T-cell (primary cell): ENCODE measurements around the gene CPSF4L. TPM values are rescaled to one million over a fixed set of nuclear protein-coding genes. Genes with fewer than 3 reads are reported as not detected.

ENCODE experiments used
- ATAC-seq, 4 experiments: fragments of 200-7000 bp in 3 of 4; fragments of 150-1000 bp in 1 of 4; cut with Tn5 transposase; replicated peaks in 1 of 4; 1 replicate in 3 of 4; 2 replicates in 1 of 4; pipeline ENCODE4 v1.10.0; 2021; ENCODE audit warnings: moderate library complexity in 3 of 4, mild to moderate bottlenecking in 2 of 4, moderate number of reproducible peaks in 1 of 4
- CTCF ChIA-PET, 2 donors: fragments of 300-600 bp; sonication (Branson Sonifier 250); formaldehyde crosslinking; loops; one replicate each; lab custom pipeline; 2022; ENCODE audit warnings: antibody characterized with exemption in 2 of 2; lab: Charles Lee
- POLR2A ChIA-PET, 2 donors: fragments of 300-600 bp; sonication (Branson Sonifier 250); formaldehyde crosslinking; loops; one replicate each; lab custom pipeline; 2022; ENCODE audit warnings: antibody characterized with exemption in 2 of 2; lab: Charles Lee
- DNase-seq, 35 experiments: peaks; one replicate each; pipeline versions ENCODE4 v3.0.0 to v3.0.0-alpha.2; 2013 to 2023
- H3K27ac ChIP-seq: one replicate; pipeline ENCODE4 v1.5.1; 2013; ENCODE audit warnings: low read length
- H3K27me3 ChIP-seq, 2 experiments: replicated peaks in 1 of 2; 1 replicate in 1 of 2; 2 replicates in 1 of 2; pipeline versions ENCODE4 v1.6.1 to v1.7.0; 2013; ENCODE audit warnings: low read length in 1 of 2, mixed read lengths in 1 of 2; ENCODE audit not compliant: control insufficient read depth in 2 of 2, insufficient read depth in 2 of 2; ENCODE audit errors: extremely low read depth in 1 of 2
- H3K36me3 ChIP-seq, 2 donors: 1 replicate in 1 of 2; 2 replicates in 1 of 2; pipeline versions ENCODE4 v1.6.1 to v1.7.0; 2013; ENCODE audit warnings: low read length in 1 of 2; ENCODE audit not compliant: control insufficient read depth in 2 of 2, insufficient read depth in 1 of 2; ENCODE audit errors: extremely low read depth in 1 of 2
- H3K4me1 ChIP-seq, 2 experiments: 1 replicate in 1 of 2; 2 replicates in 1 of 2; pipeline versions ENCODE4 v1.6.1 to v1.7.0; 2013; ENCODE audit warnings: low read length in 2 of 2, mixed read lengths in 1 of 2; ENCODE audit not compliant: insufficient read depth in 2 of 2, control insufficient read depth in 1 of 2; ENCODE audit errors: extremely low read depth in 1 of 2
- H3K4me3 ChIP-seq, 2 donors: 1 replicate in 1 of 2; 2 replicates in 1 of 2; pipeline versions ENCODE4 v1.5.1 to v1.7.0; 2013; ENCODE audit warnings: mild to moderate bottlenecking in 2 of 2, low read length in 1 of 2, moderate library complexity in 1 of 2; ENCODE audit not compliant: control insufficient read depth in 1 of 2; ENCODE audit errors: extremely low read depth in 1 of 2
- H3K9me3 ChIP-seq: 2 replicates; pipeline ENCODE4 v1.7.0; 2013
- H3K27ac Mint-ChIP-seq, 2 donors: one replicate each; pipeline ENCODE4 v1.8.0; 2020 to 2021; ENCODE audit warnings: mild to moderate bottlenecking in 2 of 2, mixed read lengths in 2 of 2
- H3K27me3 Mint-ChIP-seq, 2 donors: one replicate each; pipeline ENCODE4 v1.8.0; 2021 to 2022; ENCODE audit warnings: mixed read lengths in 2 of 2
- H3K36me3 Mint-ChIP-seq: one replicate; pipeline ENCODE4 v1.8.0; 2021; ENCODE audit warnings: mixed read lengths
- H3K4me1 Mint-ChIP-seq, 3 donors: one replicate each; pipeline ENCODE4 v1.8.0; 2020 to 2022; ENCODE audit warnings: mixed read lengths in 3 of 3, mild to moderate bottlenecking in 1 of 3
- H3K4me3 Mint-ChIP-seq, 3 donors: one replicate each; pipeline ENCODE4 v1.8.0; 2020 to 2022; ENCODE audit warnings: mild to moderate bottlenecking in 3 of 3, mixed read lengths in 3 of 3, moderate library complexity in 3 of 3
- H3K9me3 Mint-ChIP-seq, 3 donors: one replicate each; pipeline ENCODE4 v1.8.0; 2020 to 2022; ENCODE audit warnings: mixed read lengths in 3 of 3
- whole genome bisulfite sequencing: methylation state at CpG from one replicate; pipeline ENCODE4 v1.1.5; 2013; ENCODE audit warnings: missing lambda C conversion rate; ENCODE audit not compliant: insufficient coverage; 5-methylcytosine and 5-hydroxymethylcytosine counted together
- total RNA-seq, 35 experiments: library from RNA in 6 of 35; stranded (reverse) in 6 of 35; fragments of 120-200 nt in 1 of 35; gene quantifications; one replicate each; pipeline versions ENCODE4 v1.2.1 to v1.2.4 and lab custom pipeline; 2013 to 2026

The CPSF4L gene
- total RNA-seq, 5 donors from 2014 or later (not counting 1 experiment from before 2014, with no cell fraction given), result not detected

DNA sequence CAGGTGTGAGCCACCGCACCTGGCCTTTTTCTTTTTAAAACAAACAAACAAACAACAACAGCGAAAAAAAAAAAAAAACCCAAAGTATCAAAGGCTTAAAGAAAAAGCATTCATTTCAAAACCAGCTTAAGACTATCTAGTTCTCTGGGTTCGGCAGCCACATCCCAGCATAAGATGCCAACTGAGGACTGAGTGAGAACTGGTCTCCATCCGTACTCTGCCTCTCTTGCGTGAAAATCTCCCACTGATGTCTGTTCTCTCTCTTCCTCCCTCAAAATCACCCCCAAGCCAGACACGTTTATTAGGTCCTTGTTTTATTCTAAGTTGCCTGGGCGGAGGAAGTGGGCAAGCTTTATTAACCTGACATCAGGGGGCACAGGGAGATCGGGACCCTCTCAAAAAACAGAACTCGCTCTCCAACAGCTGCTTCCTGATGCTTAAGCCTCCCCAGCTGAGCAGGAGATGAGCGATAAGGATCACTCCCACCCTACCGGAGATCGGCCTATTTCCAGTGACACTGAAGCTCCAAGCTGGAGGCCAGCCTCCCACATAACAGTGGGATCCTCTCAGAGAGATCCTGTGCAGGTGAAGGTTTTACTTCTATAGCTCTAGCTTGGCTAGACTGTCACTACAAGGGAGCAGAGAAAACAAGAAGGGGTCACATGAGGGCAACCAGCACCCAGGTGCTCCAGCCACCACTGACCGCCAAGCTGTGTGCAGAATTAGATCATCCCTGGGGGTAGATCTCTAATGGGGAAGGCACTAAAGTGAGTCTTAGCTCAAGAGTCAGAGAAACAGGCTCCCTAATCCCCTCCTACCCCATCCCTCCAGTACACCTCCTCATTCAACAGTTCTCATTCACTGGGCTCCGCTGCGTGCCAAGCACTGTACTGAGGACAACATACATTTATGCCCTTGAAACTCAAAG is 36.5 kb upstream of the CPSF4L start:
- Histone ChIP-seq H3K4me1 (no peaks in the 10 kb centered on the region), H3K27me3 (peaks cover 0 to 3% of the 10 kb centered on the region in 2 experiments), H3K4me3 (no peak overlapping the region), H3K27ac (no peak overlapping the region), H3K9me3 (no peaks in the 10 kb centered on the region), H3K36me3 (no peaks in the 10 kb centered on the region)
- no peaks in the 10 kb centered on the region for H3K36me3 Mint-ChIP-seq
- ChIA-PET POLR2A (interaction anchor here in 1 of 2 donors (0.6 kb wide), 1 partner anchor 76 kb away, joined by 3 read pairs; no protein-coding TSS in a partner anchor), CTCF (interaction anchor here in 1 of 2 donors (0.6 kb wide), 1 partner anchor 38 kb away, joined by 3 read pairs; no protein-coding TSS in a partner anchor)
- H3K27ac Mint-ChIP-seq, result no peak overlapping the region
- H3K9me3 Mint-ChIP-seq, result no peaks in the 10 kb centered on the region
- no peak for ATAC-seq
- no peaks in the 10 kb centered on the region for H3K27me3 Mint-ChIP-seq
- WGBS, result 41% methylated on average over 8 of the region's 15 CpGs
- no peak for DNase-seq
- no peaks in the 10 kb centered on the region for H3K4me1 Mint-ChIP-seq
- no peak overlapping the region for H3K4me3 Mint-ChIP-seq

DNA sequence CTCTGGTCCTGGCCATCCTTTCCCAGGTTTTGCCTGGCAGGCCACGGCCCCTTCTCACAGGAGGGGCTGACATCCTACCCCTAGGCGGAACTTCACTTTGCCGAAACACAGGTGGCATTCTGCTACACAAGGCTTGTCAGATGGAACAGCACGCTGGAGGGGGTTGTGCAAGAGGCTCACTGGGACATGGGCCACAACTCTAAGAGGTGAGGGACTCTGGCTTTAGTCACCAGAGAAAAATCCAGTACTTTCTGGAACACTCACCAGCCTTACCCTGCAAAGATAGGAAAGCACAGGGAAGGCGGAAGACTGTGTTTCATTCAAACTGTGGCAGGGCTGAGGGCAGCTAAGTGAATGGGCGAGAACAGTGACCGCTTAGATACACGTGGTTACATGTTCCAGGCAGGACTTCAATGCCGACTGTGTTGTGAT is 31.8 kb upstream of the CPSF4L start:
- Histone ChIP-seq H3K36me3 (no peaks in the 10 kb centered on the region), H3K27me3 (peaks cover 0 to 18% of the 10 kb centered on the region in 2 experiments), H3K4me1 (peaks cover 0 to 11% of the 10 kb centered on the region in 2 experiments), H3K4me3 (no peak overlapping the region), H3K27ac (no peak overlapping the region), H3K9me3 (no peaks in the 10 kb centered on the region)
- H3K27me3 Mint-ChIP-seq, result peaks cover 0 to 13% of the 10 kb centered on the region in 2 donors
- H3K27ac Mint-ChIP-seq, result no peak overlapping the region
- WGBS, result 89% methylated on average over 8 of the region's 9 CpGs
- ChIA-PET CTCF (no interaction called here), POLR2A (no interaction called here)
- peaks cover 13 to 19% (median 15%) of the 10 kb centered on the region in 3 donors for H3K4me1 Mint-ChIP-seq
- no peak for DNase-seq
- ATAC-seq, result no peak
- H3K4me3 Mint-ChIP-seq, result no peak overlapping the region
- H3K36me3 Mint-ChIP-seq, result no peaks in the 10 kb centered on the region
- no peaks in the 10 kb centered on the region for H3K9me3 Mint-ChIP-seq

DNA sequence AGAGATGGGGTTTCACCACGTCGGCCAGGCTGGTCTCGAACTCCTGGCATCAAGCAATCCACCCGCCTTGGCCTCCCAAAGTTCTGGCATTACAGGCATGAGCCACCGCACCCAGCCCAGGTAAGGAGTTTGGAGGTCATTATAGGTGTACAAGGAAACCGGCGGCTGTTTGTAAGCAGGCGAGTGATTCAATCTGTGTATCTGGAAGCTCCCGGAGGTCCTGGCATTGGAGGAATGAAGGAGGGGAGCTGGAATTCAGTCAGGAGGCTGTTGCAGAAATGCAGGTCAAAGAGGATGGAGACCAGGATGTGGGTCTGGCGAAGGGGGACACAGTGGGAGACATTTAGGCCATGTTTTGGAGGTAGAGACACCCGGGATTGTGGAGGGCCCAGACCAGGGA is 31.4 kb upstream of the CPSF4L start:
- Histone ChIP-seq H3K27ac (no peak overlapping the region), H3K4me1 (peaks cover 0 to 11% of the 10 kb centered on the region in 2 experiments), H3K27me3 (peaks cover 0 to 18% of the 10 kb centered on the region in 2 experiments), H3K4me3 (no peak overlapping the region), H3K36me3 (no peaks in the 10 kb centered on the region), H3K9me3 (no peaks in the 10 kb centered on the region)
- 70% methylated on average over 6 of the region's 11 CpGs for WGBS
- CTCF ChIA-PET, result no interaction called here
- ATAC-seq (no peak), DNase-seq (no peak)
- H3K4me1 Mint-ChIP-seq, result peaks cover 13 to 19% (median 15%) of the 10 kb centered on the region in 3 donors
- peaks cover 0 to 13% of the 10 kb centered on the region in 2 donors for H3K27me3 Mint-ChIP-seq
- H3K4me3 Mint-ChIP-seq, result no peak overlapping the region
- POLR2A ChIA-PET, result no interaction called here
- no peaks in the 10 kb centered on the region for H3K9me3 Mint-ChIP-seq
- H3K36me3 Mint-ChIP-seq, result no peaks in the 10 kb centered on the region
- H3K27ac Mint-ChIP-seq, result no peak overlapping the region

DNA sequence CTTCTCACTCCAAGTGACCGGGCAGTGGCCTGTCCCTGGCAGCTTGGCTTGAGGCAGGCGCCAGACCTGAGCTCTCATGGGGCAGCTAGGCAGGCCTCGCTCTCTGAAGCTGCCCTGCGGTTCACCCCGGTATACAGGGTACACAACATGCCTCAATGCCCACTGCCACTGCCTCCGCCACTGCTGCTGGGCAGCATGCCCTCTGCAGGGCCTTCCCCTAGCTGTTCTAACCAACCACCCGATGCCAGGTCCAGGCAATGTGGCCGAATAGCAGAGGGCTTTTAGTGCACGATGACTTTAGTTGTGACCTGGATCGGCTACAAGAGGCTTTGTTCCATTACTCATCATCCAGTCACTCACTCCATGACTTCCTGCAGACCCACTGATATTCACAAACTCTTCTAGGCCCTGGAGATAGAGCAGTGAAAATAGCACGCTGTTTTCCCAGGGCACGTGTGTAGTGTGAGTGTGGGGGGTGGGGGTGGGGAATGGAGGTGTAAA is 30.4 kb upstream of the CPSF4L start:
- H3K4me3 ChIP-seq, result no peak overlapping the region
- no peaks in the 10 kb centered on the region for H3K9me3 ChIP-seq
- Mint-ChIP-seq H3K9me3 (no peaks in the 10 kb centered on the region), H3K27me3 (peaks cover 0 to 13% of the 10 kb centered on the region in 2 donors), H3K27ac (no peak overlapping the region), H3K4me3 (no peak overlapping the region), H3K36me3 (no peaks in the 10 kb centered on the region), H3K4me1 (peaks cover 13 to 19% (median 15%) of the 10 kb centered on the region in 3 donors)
- 100% methylated on average over 7 of the region's 12 CpGs for WGBS
- no peak overlapping the region for H3K27ac ChIP-seq
- H3K36me3 ChIP-seq, result no peaks in the 10 kb centered on the region
- H3K4me1 ChIP-seq, result peaks cover 0 to 11% of the 10 kb centered on the region in 2 experiments
- peaks cover 0 to 21% of the 10 kb centered on the region in 2 experiments for H3K27me3 ChIP-seq
- POLR2A ChIA-PET, result no interaction called here
- DNase-seq, result no peak
- CTCF ChIA-PET, result interaction anchor here (0.6 to 0.7 kb wide), 2 partner anchors 18 to 528 kb away, joined by 3 to 7 read pairs; no protein-coding TSS in a partner anchor
- no peak for ATAC-seq

DNA sequence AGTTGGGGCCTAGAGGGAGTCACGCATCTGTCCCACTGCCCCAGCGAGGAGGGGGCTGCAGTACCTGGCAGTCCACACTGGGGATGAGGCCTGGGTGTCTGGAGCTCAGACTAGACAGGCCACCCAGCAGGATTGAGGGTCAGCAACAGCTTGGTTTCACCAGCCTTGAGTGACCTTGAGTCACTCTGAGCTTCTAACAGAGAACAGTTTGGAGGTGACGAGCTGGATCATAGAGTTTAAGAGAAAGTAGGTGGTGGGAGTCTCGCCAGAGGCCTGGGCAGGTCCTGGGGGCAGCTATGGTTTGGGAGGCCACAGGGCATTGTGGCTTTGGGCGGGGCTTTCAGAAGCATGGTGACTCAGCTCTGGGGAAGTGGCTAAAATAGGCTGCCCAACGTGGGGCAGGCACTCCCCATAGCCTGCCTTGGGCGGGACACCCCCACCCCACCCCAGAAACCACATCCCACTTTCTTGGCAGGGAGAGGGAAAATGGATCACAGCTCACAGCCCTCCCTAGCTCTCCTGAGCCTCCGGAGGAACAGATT is 29.7 kb upstream of the CPSF4L start:
- 42% methylated on average over 3 of the region's 8 CpGs for WGBS
- ATAC-seq, result no peak
- Mint-ChIP-seq H3K27me3 (peaks cover 0 to 17% of the 10 kb centered on the region in 2 donors), H3K4me3 (no peak overlapping the region), H3K9me3 (no peaks in the 10 kb centered on the region), H3K4me1 (peaks cover 13 to 19% (median 15%) of the 10 kb centered on the region in 3 donors), H3K36me3 (no peaks in the 10 kb centered on the region), H3K27ac (no peak overlapping the region)
- ChIA-PET POLR2A (no interaction called here), CTCF (no interaction called here)
- Histone ChIP-seq H3K4me3 (no peak overlapping the region), H3K4me1 (peaks cover 0 to 11% of the 10 kb centered on the region in 2 experiments), H3K9me3 (no peaks in the 10 kb centered on the region), H3K27ac (no peak overlapping the region), H3K36me3 (no peaks in the 10 kb centered on the region), H3K27me3 (peaks cover 0 to 21% of the 10 kb centered on the region in 2 experiments)
- DNase-seq, result peak in 6 of 35 experiments; percentile 3 to 35 (median 6)
